NCI-H1930 (cell line): ENCODE measurements around the gene ZNF324.
"Not testable (repeated sequence)": the region's sequence is repeated elsewhere in the genome, so short reads cannot be mapped to it uniquely, and the experiment has no call there.

ENCODE experiments used
- DNase-seq, 2 experiments: peaks; one replicate each; lab custom pipeline; 2025; lab: John Stamatoyannopoulos, UW

ZNF324 gene

GRCh38 chr19:58500242-58500641 lies 33.4 kb downstream of the ZNF324 start:
- DNase-seq: no peak

- DNase-seq: not testable (repeated sequence)
Observed at GRCh38 chr19:58507602-58508223, 40.8 kb downstream of the ZNF324 start.

DNA sequence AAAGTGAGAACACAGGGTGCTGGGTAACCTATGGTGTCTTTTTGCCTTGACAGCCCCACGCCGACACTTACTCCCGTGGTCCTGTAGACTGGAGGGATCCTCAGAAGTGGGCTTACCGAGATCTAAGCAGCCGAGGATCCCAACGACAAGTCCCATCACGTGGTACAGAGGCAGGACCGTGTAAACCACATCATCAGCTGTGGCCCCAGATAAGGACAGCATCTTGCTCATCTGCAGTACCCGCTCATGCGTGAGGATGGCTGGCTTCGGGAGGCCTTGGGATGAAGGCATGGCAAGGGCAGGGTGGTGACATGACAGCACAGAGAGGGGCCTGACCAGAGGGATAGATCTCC lies 42.8 kb downstream of the ZNF324 start:
- DNase-seq: no peak

GRCh38 chr19:58510084-58510862 lies 43.4 kb downstream of the ZNF324 start:
- no peak for DNase-seq

GRCh38 chr19:58511353-58512208 lies 44.7 kb downstream of the ZNF324 start, which contains the start of gene SLC27A5:
SLC27A5 (minus strand) TSS chr19:58511992; CDS start chr19:58511955, 37 bp downstream.
- DNase-seq: no peak

DNA sequence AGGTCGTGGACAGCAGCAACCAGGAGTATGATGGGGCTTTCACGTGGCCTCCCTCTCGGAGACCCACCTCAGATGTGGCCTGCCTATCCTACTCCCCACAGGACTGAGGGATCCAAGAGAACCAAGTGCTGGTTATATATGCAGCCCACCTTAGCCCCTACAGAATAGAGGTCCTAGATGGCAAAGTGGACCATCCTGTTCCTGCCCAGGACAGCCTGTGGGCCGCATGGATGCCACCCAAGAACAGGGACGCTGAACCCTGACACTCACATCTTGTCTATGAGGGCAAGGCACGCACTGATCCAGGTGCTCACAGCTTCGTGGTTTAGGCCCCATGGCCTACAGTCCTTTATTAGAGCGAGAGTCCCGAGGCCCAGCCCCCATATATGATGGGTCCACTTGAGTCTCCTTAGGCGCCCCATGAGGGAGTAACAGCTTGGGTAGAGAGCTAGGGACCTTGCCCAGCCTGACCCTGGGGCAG lies 46.4 kb downstream of the ZNF324 start:
- DNase-seq: no peak

DNA sequence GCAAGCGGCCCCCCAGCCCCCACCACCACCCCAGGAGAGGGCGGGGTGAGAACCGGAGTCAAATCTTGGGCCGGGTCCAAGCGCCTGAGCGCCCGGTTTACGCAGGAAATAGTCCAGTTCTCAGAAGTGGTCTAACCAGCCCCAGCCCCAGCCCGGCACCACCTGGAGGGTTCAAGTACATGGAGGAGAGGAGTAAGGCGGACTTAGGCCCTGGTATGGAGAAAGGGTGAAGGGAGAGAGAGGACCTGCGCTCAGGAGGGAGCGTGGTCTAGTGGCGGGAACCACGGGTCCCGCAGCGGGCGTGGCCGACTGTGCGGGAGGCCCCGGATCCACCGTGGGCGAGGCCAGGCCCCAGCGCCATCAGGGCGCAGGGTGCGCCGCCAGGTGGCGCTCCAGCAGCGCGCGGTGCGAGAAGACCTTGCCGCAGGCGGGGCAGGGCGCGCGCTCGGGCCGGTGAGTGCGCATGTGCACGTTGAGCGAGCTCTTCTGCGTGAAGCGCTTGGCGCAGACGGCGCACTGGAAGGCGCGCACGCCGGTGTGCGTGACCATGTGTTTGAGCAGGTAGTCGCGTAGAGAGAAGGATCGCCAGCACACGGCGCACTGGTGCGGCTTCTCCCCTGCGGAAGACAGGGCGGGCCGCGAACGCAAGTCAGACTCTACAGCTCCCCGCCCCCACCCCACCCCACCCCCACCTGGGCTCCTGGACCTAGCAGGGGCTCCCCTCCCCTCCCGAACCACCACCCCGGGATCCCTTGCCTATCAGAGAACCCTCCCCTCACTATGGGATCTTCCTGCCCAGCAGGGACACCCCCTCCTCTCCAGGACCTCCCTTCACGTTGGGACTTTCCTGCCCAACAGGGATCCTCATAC lies 47.0 kb downstream of the ZNF324 start:
- peak; percentile 96 to 99 for DNase-seq

DNA sequence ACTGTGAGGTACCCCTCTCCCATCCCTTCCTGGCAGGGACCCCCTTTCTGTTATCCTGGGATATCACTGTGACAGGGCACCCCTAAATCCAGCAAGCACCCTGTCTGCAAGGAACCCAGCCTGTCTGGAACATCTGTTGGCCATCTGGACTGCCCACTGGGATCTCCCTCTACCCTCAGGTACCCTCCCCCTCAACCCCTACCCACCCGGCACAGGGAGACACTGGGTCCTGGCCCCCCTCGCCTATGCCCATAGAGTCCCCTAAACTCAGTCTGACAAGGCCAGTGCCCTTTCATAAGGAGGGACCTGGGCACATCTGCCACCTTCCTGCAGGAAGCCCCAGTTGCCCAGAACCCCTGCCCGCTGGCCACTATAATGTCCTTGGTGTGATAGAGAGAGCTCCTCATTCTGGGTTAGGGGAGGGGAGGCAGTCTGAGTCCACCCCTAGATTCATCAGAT lies 47.7 kb downstream of the ZNF324 start:
- DNase-seq: no peak

- no peak for DNase-seq
Observed at GRCh38 chr19:58515259-58515658, 48.4 kb downstream of the ZNF324 start.

- DNase-seq: no peak
Observed at GRCh38 chr19:58516246-58516836, 49.5 kb downstream of the ZNF324 start.

DNA sequence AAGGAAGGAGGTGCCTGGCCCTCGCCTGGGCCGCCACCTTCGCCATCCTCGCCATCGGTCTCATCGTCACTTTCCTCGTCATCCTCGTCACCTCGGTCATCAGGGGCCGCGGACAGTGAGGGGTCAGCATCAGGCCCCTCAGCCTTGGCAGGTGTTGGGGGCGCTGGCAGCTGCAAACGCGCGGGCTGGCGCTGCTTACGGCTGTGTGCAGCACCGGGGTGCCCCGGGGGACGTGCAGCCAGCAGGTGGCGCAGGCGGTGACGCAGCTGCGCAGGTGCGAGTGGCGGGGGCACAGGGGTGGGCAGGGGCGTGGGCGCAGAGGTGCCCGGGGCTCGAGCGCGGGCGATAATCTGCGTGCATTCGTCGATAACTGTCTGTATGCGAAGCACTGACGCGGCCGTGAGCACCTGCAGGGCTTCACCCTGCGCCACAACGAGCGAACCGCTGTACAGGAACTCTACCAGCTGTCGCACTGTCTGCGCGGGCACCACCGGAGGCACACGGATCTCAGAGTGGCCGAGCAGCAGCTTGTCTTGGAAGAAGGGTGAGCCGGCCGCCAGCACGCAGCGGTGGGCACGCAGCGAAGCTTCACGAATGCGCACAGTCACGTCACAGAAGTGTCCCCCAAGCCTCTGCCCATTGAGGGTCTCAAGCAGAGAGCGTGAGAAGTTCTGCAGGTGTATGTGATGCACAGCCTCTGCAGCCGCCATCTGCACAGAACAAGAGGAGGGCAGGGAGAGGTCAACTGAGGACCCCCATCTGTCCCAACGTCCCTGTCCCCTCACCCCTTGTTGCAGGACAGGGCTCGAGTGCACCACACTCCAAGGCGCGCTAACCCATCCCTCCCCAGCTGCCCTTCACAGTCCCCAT lies 50.3 kb downstream of the ZNF324 start:
- peak; percentile 61 to 80 for DNase-seq

- no peak for DNase-seq
Observed at GRCh38 chr19:58518256-58519086, 51.6 kb downstream of the ZNF324 start.

GRCh38 chr19:58519087-58519354 lies 52.1 kb downstream of the ZNF324 start:
- peak; percentile 51 to 77 for DNase-seq

DNA sequence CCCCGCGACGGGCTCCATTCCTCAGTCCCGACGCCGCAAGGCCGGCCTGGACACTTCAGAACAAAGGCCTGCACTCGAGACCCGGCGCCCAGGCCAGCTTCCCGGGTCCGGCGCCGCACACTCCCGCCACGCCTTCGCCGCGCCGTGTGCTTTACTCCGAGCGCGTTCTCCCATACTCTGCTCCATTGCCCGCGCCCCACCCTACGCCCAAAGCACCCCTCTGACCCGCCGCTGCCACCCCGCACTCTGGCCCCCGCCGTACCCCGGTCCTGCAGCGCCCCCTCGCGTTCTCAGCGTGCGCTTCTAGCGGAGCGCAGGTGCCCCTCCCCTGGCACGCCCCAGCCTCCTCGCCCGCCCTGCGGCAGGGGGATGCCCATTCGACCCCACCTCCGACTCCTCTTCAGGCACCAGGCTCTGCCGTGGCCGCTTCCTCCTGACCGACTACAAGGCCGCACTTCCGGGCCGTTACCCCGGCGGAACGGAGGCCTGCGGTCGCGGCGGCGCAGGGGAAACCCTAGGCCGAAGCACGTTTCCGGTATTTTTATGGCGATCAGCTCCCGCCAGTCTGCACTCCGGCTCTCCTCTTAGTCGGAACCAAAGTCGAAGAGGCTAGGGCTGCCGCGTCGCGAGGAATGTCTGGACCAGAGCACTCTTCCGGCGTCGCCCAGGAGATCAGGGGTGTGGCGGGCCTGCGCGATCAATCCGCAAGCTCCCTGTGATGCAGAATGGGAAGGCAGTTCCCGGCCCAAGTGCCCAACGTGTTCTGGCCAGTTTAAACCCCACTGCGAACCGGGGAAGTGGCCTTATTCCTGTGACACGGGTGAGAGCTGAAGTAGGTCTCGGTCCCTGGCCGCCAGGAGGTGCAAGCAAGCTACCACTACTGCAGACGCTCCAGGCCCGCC lies 52.7 kb downstream of the ZNF324 start, which contains the start of gene ZBTB45:
Gene ZBTB45, minus strand, starts transcription at position 456 of the 902 bp plus-strand sequence. CDS start 2,137 bp downstream, outside the sequence.
- DNase-seq: peak; percentile 98

DNA sequence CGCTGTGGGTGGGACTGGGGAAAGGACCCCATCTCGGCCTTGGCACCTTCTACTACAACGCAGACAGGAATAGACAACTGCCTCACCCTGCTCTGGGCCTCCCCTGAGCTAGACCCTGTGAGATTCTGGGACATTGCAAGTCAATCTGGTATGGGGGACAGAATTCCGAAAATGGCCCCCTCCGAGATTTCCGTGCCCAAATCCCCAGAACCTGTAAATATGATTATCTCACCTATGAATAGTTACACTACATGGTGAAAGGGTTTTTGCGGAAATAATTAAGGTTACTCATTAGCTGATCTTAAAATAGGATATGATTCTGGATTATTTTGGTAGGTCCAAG lies 53.3 kb downstream of the ZNF324 start:
- DNase-seq: peak in 1 of 2 experiments; percentile 62

- no peak for DNase-seq
Observed at GRCh38 chr19:58521651-58522050, 54.8 kb downstream of the ZNF324 start.

GRCh38 chr19:58522709-58523108 lies 55.8 kb downstream of the ZNF324 start:
- no peak for DNase-seq
